Left ventricle myocardium superior (tissue), 1 donor: ENCODE results near the gene HSPA12B. TPM values are rescaled to one million over a fixed set of nuclear protein-coding genes. Genes with fewer than 3 reads are reported as not detected.
A peak's percentile ranks its signal among the peaks of the same experiment; 100 is the strongest.

ENCODE experiments used
- ATAC-seq: fragments of 200-7000 bp; cut with Tn5 transposase; one replicate; pipeline ENCODE4 v1.9.1; 2020; ENCODE audit warnings: mild to moderate bottlenecking, moderate library complexity
- DNase-seq: peaks from one replicate; pipeline ENCODE4 v3.0.0-alpha.2; 2020
- intact Hi-C: fragments of 100-400 bp; cut with micrococcal nuclease; formaldehyde crosslinking; loops from one replicate; pipeline ENCODE4 v1.11.0; 2022
- total RNA-seq: library from RNA; stranded (reverse); fragmentation: NEBNext Ultra II Directional; extraction: Animal tissue kit (Norgen Biotek cat#: 25700); gene quantifications from one replicate; pipeline ENCODE4 v1.2.1, GENCODE V29; 2021
- donor health status: DM: no; HTN: yes; CAD: no; lungs with severe emphysema.

The HSPA12B gene
- total RNA-seq, 1 donor from 2014 or later = 16.2 TPM

GRCh38 chr20:3743251-3743650 is 10.8 kb downstream of the HSPA12B start:
- DNase-seq (no peak), ATAC-seq (no peak)
- intact Hi-C loops = no loop called here

GRCh38 chr20:3744037-3744436 is 11.6 kb downstream of the HSPA12B start:
- no peak for ATAC-seq
- DNase-seq = no peak
- intact Hi-C loops = no loop called here

- DNase-seq (peak; percentile 78), ATAC-seq (peak; percentile 58)
- intact Hi-C loops = no loop called here
These were observed 12.6 kb downstream of the HSPA12B start for GRCh38 chr20:3744806-3745685.

GRCh38 chr20:3745686-3746173 is 13.2 kb downstream of the HSPA12B start:
- intact Hi-C loops = no loop called here
- no peak for ATAC-seq
- no peak for DNase-seq

DNA sequence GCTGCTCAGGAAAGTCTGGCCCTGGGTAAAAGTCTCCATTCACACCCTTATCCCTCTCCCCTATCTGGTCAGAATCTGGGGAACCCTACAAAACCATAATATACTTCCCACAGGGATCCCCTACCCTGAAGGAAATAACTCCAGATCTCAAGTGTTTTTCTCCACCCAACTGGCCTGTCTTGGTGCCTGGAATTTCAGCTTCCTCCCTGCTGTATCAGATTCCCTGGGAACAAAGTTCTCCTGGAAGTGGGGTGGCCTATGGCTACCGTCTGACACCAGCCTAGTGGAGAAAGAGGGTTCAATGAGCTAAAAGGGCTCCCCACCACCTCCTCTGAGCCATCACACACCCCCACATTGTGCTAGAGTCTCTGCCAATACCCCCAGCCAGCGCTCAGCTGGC is 15.0 kb downstream of the HSPA12B start:
- no peak for ATAC-seq
- intact Hi-C loops = no loop called here

DNA sequence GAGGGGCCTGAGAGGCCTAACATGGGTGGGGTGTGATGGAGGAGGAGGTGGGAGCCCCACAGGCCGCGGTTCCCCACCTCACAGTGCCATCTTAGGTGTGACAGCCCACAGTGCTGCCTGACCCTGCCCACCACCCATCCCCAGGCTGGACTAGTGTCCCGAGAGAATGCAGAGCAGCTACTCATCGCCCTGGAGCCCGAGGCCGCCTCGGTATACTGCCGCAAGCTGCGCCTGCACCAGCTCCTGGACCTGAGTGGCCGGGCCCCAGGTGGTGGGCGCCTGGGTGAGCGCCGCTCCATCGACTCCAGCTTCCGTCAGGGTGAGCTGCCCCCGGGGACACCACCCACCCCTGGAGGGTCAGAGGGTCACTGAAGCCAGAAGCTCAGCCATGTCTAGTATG is 15.6 kb downstream of the HSPA12B start:
- intact Hi-C loops = no loop called here
- DNase-seq (no peak), ATAC-seq (no peak)

More for the DNA sequence above, 15.0 kb downstream of the HSPA12B start:
- DNase-seq = no peak

DNA sequence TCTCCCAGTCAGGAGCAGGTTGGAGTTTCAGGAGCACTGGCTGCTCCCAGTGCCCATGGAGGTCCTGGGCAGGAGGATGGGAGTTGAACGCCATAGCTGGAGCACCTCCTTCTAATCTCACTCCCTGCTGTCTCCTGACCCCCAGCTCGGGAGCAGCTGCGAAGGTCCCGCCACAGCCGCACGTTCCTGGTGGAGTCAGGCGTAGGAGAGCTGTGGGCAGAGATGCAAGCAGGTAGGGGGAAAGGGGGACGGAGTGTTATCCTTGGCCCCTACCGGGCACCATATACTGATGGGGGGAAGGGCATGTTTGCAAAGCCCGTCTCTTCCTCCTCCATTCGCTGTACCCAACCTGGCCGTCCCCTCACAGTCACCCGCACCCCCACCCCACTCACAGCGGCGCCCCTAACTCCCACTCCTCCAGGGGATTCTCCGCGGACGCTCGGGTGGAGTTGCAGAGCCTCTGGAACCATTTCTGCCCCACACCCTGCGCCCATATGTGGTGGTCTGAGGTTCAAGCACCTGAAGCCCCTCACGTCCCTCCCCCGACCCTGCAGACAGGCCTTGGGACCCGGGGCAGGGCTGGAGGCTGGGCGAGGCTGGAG is 16.7 kb downstream of the HSPA12B start:
- intact Hi-C loops = no loop called here
- DNase-seq = peak; percentile 23
- no peak for ATAC-seq

- DNase-seq = no peak
- no peak for ATAC-seq
- intact Hi-C loops = no loop called here
These were observed 17.4 kb downstream of the HSPA12B start for GRCh38 chr20:3749689-3750531.

GRCh38 chr20:3751305-3751674 is 18.8 kb downstream of the HSPA12B start:
- ATAC-seq (no peak), DNase-seq (no peak)
- intact Hi-C loops = no loop called here

DNA sequence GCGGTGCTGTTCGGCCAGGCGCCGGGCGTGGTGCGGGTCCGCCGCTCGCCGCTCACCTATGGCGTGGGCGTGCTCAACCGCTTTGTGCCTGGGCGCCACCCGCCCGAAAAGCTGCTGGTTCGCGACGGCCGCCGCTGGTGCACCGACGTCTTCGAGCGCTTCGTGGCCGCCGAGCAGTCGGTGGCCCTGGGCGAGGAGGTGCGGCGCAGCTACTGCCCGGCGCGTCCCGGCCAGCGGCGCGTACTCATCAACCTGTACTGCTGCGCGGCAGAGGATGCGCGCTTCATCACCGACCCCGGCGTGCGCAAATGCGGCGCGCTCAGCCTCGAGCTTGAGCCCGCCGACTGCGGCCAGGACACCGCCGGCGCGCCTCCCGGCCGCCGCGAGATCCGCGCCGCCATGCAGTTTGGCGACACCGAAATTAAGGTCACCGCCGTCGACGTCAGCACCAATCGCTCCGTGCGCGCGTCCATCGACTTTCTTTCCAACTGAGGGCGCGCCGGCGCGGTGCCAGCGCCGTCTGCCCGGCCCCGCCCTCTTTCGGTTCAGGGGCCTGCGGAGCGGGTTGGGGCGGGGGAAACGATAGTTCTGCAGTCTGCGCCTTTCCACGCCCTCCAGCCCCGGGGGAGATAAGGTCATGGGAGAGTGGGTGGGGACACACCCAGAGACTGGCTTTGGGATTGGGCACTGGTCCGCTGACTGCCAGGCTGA is 19.3 kb downstream of the HSPA12B start:
- intact Hi-C loops = no loop called here
- DNase-seq = peak; percentile 78
- ATAC-seq = peak; percentile 67

GRCh38 chr20:3752386-3752759 is 19.9 kb downstream of the HSPA12B start:
- no peak for ATAC-seq
- no peak for DNase-seq
- intact Hi-C loops = no loop called here

GRCh38 chr20:3753098-3753497 is 20.6 kb downstream of the HSPA12B start:
- ATAC-seq (peak; percentile 71), DNase-seq (no peak)
- intact Hi-C loops = no loop called here

GRCh38 chr20:3753501-3754275 is 21.2 kb downstream of the HSPA12B start:
- no peak for DNase-seq
- intact Hi-C loops = no loop called here

GRCh38 chr20:3754276-3754630 is 21.8 kb downstream of the HSPA12B start:
- intact Hi-C loops = no loop called here
- ATAC-seq (no peak), DNase-seq (no peak)

More at GRCh38 chr20:3753501-3754275, 21.2 kb downstream of the HSPA12B start:
- no peak for ATAC-seq

GRCh38 chr20:3755269-3755668 is 22.8 kb downstream of the HSPA12B start:
- intact Hi-C loops = no loop called here
- DNase-seq = peak; percentile 28

GRCh38 chr20:3755814-3756480 is 23.5 kb downstream of the HSPA12B start:
- no peak for ATAC-seq
- peak; percentile 9 for DNase-seq
- intact Hi-C loops = no loop called here

More at GRCh38 chr20:3755269-3755668, 22.8 kb downstream of the HSPA12B start:
- no peak for ATAC-seq

- no peak for DNase-seq
- intact Hi-C loops = no loop called here
- no peak for ATAC-seq
These were observed 24.8 kb downstream of the HSPA12B start for GRCh38 chr20:3757268-3757667.

GRCh38 chr20:3758566-3758965 is 26.1 kb downstream of the HSPA12B start:
- intact Hi-C loops = no loop called here
- ATAC-seq = peak; percentile 50
- peak; percentile 47 for DNase-seq
